Stimulated activated CD4-positive, alpha-beta T cell treated with anti-CD3 and anti-CD28 coated beads, Interleukin-4, amount 100 ng/mL, for 1 hour (primary cell): ENCODE measurements around the gene LUC7L3.

Experiments used
- DNase-seq: peaks from one replicate; pipeline ENCODE4 v3.0.0-alpha.2; 2020

The LUC7L3 gene

GRCh38 chr17:50763716-50764475 lies 44.5 kb downstream of the LUC7L3 start:
- DNase-seq, result no peak

- no peak for DNase-seq
Measured at GRCh38 chr17:50764734-50765149, 45.3 kb downstream of the LUC7L3 start.

- DNase-seq, result no peak
Measured at GRCh38 chr17:50765454-50766221, 46.2 kb downstream of the LUC7L3 start.

GRCh38 chr17:50766222-50767023 lies 47.0 kb downstream of the LUC7L3 start:
- DNase-seq, result no peak

GRCh38 chr17:50767030-50767429 lies 47.6 kb downstream of the LUC7L3 start:
- no peak for DNase-seq

- DNase-seq, result no peak
Measured at GRCh38 chr17:50767446-50767845, 48.0 kb downstream of the LUC7L3 start, which contains the start of gene ANKRD40CL. Gene ANKRD40CL (minus strand): TSS chr17:50767518. CDS start chr17:50766913, 605 bp downstream.

GRCh38 chr17:50768346-50768761 lies 49.0 kb downstream of the LUC7L3 start:
- no peak for DNase-seq

GRCh38 chr17:50769884-50770283 lies 50.5 kb downstream of the LUC7L3 start:
- DNase-seq, result no peak

GRCh38 chr17:50770346-50770745 lies 50.9 kb downstream of the LUC7L3 start:
- no peak for DNase-seq

GRCh38 chr17:50771991-50772785 lies 52.8 kb downstream of the LUC7L3 start:
- no peak for DNase-seq

- DNase-seq, result no peak
Measured at GRCh38 chr17:50774225-50774803, 54.9 kb downstream of the LUC7L3 start.

GRCh38 chr17:50775926-50776325 lies 56.5 kb downstream of the LUC7L3 start:
- DNase-seq, result no peak

- no peak for DNase-seq
Measured at GRCh38 chr17:50778471-50778870, 59.1 kb downstream of the LUC7L3 start.

- no peak for DNase-seq
Measured at GRCh38 chr17:50778988-50779387, 59.6 kb downstream of the LUC7L3 start.

GRCh38 chr17:50779747-50780353 lies 60.4 kb downstream of the LUC7L3 start:
- no peak for DNase-seq

- DNase-seq, result no peak
Measured at GRCh38 chr17:50781167-50781566, 61.8 kb downstream of the LUC7L3 start.

GRCh38 chr17:50783193-50783660 lies 63.8 kb downstream of the LUC7L3 start:
- DNase-seq, result peak; percentile 80

- no peak for DNase-seq
Measured at GRCh38 chr17:50783905-50784304, 64.5 kb downstream of the LUC7L3 start.

GRCh38 chr17:50785126-50785525 lies 65.7 kb downstream of the LUC7L3 start:
- no peak for DNase-seq

GRCh38 chr17:50785946-50786570 lies 66.7 kb downstream of the LUC7L3 start:
- DNase-seq, result no peak

- no peak for DNase-seq
Measured at GRCh38 chr17:50787106-50787505, 67.7 kb downstream of the LUC7L3 start.
